Activated naive CD4-positive, alpha-beta T cell treated with anti-CD3 and anti-CD28 coated beads for 36 hours (primary cell): ENCODE data around the gene MMP17. TPM values are rescaled to one million over a fixed set of nuclear protein-coding genes. Genes with fewer than 3 reads are reported as not detected.

Experiments
- CTCF ChIA-PET: fragments of 350-600 bp; sonication (Branson Sonifier 250); formaldehyde crosslinking; loops from one replicate; lab custom pipeline; 2021; ENCODE audit warnings: antibody characterized with exemption; lab: Charles Lee
- DNase-seq: peaks from one replicate; pipeline ENCODE4 v3.0.0-alpha.2; 2020
- H3K27ac Mint-ChIP-seq: one replicate; pipeline ENCODE4 v1.8.0; 2021; ENCODE audit warnings: mild to moderate bottlenecking, mixed read lengths
- H3K27me3 Mint-ChIP-seq: one replicate; pipeline ENCODE4 v1.8.0; 2021; ENCODE audit warnings: low read depth, mixed read lengths
- H3K36me3 Mint-ChIP-seq: one replicate; pipeline ENCODE4 v1.8.0; 2021; ENCODE audit warnings: low read depth, mixed read lengths
- H3K4me1 Mint-ChIP-seq: one replicate; pipeline ENCODE4 v1.8.0; 2021; ENCODE audit warnings: low read depth, mixed read lengths
- H3K4me3 Mint-ChIP-seq: one replicate; pipeline ENCODE4 v1.8.0; 2021; ENCODE audit warnings: mild to moderate bottlenecking, moderate library complexity, mixed read lengths
- H3K9me3 Mint-ChIP-seq: one replicate; pipeline ENCODE4 v1.8.0; 2021; ENCODE audit warnings: mixed read lengths
- intact Hi-C: fragments of 100-400 bp; cut with micrococcal nuclease; formaldehyde crosslinking; loops from one replicate; pipeline ENCODE4 v1.15.1; 2023
- total RNA-seq, 2 experiments: library from RNA; stranded (reverse); gene quantifications; one replicate each; pipeline ENCODE4 v1.2.3, GENCODE V29; 2021

The MMP17 gene
- total RNA-seq, 2 experiments from 2014 or later: not detected

GRCh38 chr12:131857908-131858850 is 30.0 kb downstream of the MMP17 start:
- Mint-ChIP-seq H3K4me3 (no peak overlapping the region), H3K27me3 (no peaks in the 10 kb centered on the region), H3K36me3 (no peaks in the 10 kb centered on the region), H3K9me3 (no peaks in the 10 kb centered on the region), H3K4me1 (peaks cover 4% of the 10 kb centered on the region), H3K27ac (no peak overlapping the region)
- DNase-seq: no peak
- CTCF ChIA-PET: no interaction called here
- intact Hi-C loops: no loop called here

GRCh38 chr12:131860472-131861260 is 32.5 kb downstream of the MMP17 start:
- Mint-ChIP-seq H3K27me3 (no peaks in the 10 kb centered on the region), H3K4me3 (no peak overlapping the region), H3K4me1 (peaks cover 4% of the 10 kb centered on the region), H3K27ac (no peak overlapping the region), H3K36me3 (no peaks in the 10 kb centered on the region), H3K9me3 (no peaks in the 10 kb centered on the region)
- intact Hi-C loops: no loop called here
- CTCF ChIA-PET: no interaction called here
- DNase-seq: no peak

GRCh38 chr12:131861261-131862083 is 33.3 kb downstream of the MMP17 start:
- DNase-seq: no peak
- CTCF ChIA-PET: no interaction called here
- H3K27ac Mint-ChIP-seq: no peak overlapping the region

GRCh38 chr12:131862084-131862441 is 33.9 kb downstream of the MMP17 start:
- Mint-ChIP-seq H3K9me3 (no peaks in the 10 kb centered on the region), H3K27ac (no peak overlapping the region), H3K27me3 (no peaks in the 10 kb centered on the region), H3K4me3 (no peak overlapping the region), H3K36me3 (no peaks in the 10 kb centered on the region), H3K4me1 (peaks cover 4% of the 10 kb centered on the region)
- intact Hi-C loops: no loop called here
- CTCF ChIA-PET: no interaction called here
- DNase-seq: no peak

More at GRCh38 chr12:131861261-131862083, 33.3 kb downstream of the MMP17 start:
- Mint-ChIP-seq H3K9me3 (no peaks in the 10 kb centered on the region), H3K4me3 (no peak overlapping the region), H3K4me1 (peaks cover 4% of the 10 kb centered on the region), H3K27me3 (no peaks in the 10 kb centered on the region), H3K36me3 (no peaks in the 10 kb centered on the region)
- intact Hi-C loops: no loop called here

DNA sequence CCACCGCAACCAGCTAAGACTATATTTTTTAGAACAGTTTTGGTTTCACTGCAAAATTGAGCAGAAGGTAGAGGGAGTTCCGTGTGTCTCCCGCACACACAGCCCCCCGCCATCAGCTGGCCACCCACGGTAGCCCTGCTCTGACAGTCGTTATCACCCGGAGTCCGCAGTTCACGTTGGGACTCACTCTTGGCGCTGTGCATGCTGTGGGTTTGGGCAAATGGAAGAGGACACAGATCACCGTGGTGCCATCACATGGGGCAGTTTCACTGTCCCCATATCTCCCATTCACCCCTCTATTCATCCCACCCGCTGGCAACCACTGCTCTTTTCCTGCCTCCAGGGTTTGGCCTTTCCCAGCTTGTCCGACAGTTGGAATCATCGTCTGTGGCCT is 34.4 kb downstream of the MMP17 start:
- Mint-ChIP-seq H3K9me3 (no peaks in the 10 kb centered on the region), H3K27ac (no peak overlapping the region), H3K4me3 (no peak overlapping the region), H3K4me1 (peaks cover 4% of the 10 kb centered on the region), H3K36me3 (no peaks in the 10 kb centered on the region), H3K27me3 (no peaks in the 10 kb centered on the region)
- DNase-seq: no peak
- intact Hi-C loops: no loop called here
- CTCF ChIA-PET: no interaction called here

DNA sequence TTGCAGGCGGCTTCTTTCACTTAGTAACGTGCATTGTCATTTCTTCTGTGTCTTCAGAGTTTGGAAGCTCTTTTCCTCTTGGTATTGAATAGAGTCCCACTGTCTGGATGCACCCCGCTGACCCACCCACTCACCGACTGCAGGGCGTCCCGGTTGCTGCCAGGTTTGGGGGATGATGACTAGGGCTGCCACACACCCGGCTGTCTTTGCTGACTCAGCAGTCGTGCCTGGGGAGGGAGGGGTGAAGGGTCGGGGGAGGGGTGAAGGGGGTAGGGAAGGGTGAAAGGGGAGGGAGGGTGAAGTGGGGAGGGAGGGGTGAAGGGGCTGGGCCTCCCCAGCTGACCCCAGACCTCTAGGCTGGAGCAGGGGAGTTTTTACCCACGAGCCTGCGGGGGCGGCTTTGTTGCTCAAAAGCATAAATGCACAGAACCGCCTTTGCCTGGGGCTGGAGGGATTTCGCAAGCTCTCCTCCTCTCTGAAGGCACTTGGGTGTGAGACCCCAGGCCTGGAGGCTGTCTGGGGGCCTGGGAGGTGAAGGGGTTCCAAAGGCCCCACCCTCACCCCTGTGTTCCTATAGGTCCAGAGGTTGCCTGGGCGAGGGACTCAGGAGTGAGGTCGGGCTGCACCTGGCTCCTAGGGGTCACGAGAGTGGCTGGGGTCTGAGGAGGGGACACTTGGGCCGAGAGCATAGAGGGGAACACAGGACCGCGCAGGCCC is 35.0 kb downstream of the MMP17 start:
- H3K9me3 Mint-ChIP-seq: no peaks in the 10 kb centered on the region
- DNase-seq: no peak
- no peaks in the 10 kb centered on the region for H3K36me3 Mint-ChIP-seq
- no peaks in the 10 kb centered on the region for H3K27me3 Mint-ChIP-seq
- no peak overlapping the region for H3K27ac Mint-ChIP-seq
- no peak overlapping the region for H3K4me3 Mint-ChIP-seq
- H3K4me1 Mint-ChIP-seq: peaks cover 4% of the 10 kb centered on the region
- intact Hi-C loops: no loop called here
- CTCF ChIA-PET: no interaction called here

- no peak overlapping the region for H3K4me3 Mint-ChIP-seq
- CTCF ChIA-PET: no interaction called here
- H3K4me1 Mint-ChIP-seq: peaks cover 4% of the 10 kb centered on the region
- no peaks in the 10 kb centered on the region for H3K36me3 Mint-ChIP-seq
- H3K27me3 Mint-ChIP-seq: no peaks in the 10 kb centered on the region
- intact Hi-C loops: no loop called here
- no peaks in the 10 kb centered on the region for H3K9me3 Mint-ChIP-seq
- DNase-seq: no peak
- no peak overlapping the region for H3K27ac Mint-ChIP-seq
These were observed 35.7 kb downstream of the MMP17 start for GRCh38 chr12:131863711-131864396.

GRCh38 chr12:131864469-131864868 is 36.3 kb downstream of the MMP17 start:
- Mint-ChIP-seq H3K4me1 (peaks cover 4% of the 10 kb centered on the region), H3K27me3 (no peaks in the 10 kb centered on the region), H3K27ac (no peak overlapping the region), H3K4me3 (no peak overlapping the region), H3K9me3 (no peaks in the 10 kb centered on the region), H3K36me3 (no peaks in the 10 kb centered on the region)
- intact Hi-C loops: no loop called here
- DNase-seq: no peak
- CTCF ChIA-PET: no interaction called here

DNA sequence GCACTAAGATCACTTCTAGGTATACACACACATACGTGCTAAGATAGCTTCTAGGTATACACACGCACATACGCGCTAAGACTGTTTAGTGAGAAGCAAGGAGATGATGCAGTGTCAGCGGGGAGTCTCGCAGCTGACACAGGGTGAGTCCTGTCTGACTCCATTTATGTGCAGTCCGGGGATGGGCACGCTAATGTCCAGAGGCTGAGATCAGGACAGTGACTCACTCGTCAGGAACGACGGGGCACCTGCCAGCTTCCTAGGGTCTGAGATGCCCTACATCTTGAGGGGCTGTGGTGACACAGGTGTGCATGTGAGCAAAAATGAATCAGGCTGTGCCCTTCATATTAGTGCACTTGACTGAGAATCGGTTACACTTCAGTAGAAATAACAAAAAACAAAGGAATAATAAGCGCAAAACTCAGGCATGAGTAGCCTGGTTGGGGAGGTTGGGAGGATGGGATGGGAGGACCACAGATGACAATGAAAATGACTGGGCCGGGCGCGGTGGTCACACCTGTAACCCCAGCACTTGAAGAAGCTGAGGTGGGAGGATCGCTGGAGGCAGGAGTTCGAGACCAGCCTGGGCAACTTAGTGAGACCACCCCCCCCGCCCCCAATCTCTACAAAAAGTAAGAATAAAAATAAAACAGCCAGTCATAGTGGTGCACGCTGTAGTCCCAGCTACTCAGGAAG is 37.1 kb downstream of the MMP17 start:
- Mint-ChIP-seq H3K27ac (no peak overlapping the region), H3K4me1 (peaks cover 4% of the 10 kb centered on the region), H3K9me3 (no peaks in the 10 kb centered on the region), H3K4me3 (no peak overlapping the region), H3K36me3 (no peaks in the 10 kb centered on the region), H3K27me3 (no peaks in the 10 kb centered on the region)
- CTCF ChIA-PET: no interaction called here
- intact Hi-C loops: no loop called here
- DNase-seq: no peak

DNA sequence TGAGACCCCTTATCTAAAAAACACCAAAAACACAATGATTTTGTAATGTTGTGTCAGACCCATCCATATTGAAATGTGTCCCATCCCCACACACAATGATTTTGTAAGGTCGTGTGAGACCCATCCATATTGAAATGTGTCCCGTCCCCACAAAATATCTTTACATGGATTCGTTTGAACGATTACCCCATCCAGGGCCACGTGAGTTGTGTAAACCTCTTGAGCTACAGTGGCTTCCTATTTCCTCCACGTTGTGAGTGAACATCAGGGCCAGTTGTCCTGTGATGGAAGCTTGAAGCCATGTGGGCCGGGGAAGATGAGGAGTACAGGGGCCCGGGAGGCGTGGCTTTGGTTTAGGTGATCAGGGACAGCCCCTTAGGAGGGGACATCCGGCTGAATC is 39.3 kb downstream of the MMP17 start:
- H3K4me3 Mint-ChIP-seq: no peak overlapping the region
- CTCF ChIA-PET: no interaction called here
- no peaks in the 10 kb centered on the region for H3K9me3 Mint-ChIP-seq
- H3K4me1 Mint-ChIP-seq: no peaks in the 10 kb centered on the region
- intact Hi-C loops: no loop called here
- no peak overlapping the region for H3K27ac Mint-ChIP-seq
- no peak for DNase-seq
- no peaks in the 10 kb centered on the region for H3K27me3 Mint-ChIP-seq
- H3K36me3 Mint-ChIP-seq: no peaks in the 10 kb centered on the region
